GM04504 (cell line): ENCODE measurements around the gene RFX5.
"Not testable (repeated sequence)": the region's sequence is repeated elsewhere in the genome, so short reads cannot be mapped to it uniquely, and the experiment has no call there.

ENCODE experiments used
- DNase-seq: peaks from one replicate; pipeline ENCODE4 v3.0.0-alpha.2; 2012; ENCODE audit warnings: low read depth

Gene RFX5

DNA sequence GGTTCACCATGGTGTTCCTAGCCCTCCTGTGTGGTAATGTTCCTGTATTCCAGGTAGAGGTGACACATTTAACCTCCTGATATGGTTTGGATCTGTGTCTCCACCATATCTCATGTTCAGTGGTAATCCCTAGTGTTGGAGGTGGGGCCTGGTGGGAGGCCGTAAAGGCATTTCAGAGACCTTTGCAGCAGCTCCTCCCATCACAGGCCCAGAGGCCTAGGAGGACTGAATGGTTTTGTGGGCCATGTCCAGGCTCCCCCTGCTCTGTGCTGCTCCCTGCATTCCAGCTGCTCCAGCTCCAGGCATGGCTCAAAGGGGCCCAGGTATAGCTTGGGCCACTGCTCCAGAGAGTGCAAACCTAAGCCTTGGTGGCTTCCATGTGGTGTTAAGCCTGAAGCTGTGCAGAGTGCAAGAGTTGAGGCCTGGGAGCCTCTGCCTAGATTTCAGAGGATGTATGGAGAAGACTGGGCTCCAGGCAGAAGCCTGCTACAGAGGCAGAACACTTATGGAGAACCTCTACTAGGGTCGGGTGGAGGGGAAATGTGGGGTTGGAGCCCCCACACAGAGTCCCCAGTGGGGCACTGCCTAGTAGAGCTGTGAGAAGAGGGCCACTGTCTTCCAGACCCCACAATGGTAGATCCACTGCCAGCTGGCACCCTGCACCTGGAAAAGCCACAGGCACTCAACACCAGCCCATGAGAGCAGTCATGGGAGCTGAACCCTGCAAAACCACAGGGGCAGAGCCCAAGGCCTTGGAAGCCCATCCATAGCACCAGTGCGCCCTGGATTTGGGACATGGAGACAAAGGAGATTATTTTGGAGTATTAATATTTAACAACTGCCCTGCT lies 15.5 kb upstream of the RFX5 start:
- no peak for DNase-seq

DNA sequence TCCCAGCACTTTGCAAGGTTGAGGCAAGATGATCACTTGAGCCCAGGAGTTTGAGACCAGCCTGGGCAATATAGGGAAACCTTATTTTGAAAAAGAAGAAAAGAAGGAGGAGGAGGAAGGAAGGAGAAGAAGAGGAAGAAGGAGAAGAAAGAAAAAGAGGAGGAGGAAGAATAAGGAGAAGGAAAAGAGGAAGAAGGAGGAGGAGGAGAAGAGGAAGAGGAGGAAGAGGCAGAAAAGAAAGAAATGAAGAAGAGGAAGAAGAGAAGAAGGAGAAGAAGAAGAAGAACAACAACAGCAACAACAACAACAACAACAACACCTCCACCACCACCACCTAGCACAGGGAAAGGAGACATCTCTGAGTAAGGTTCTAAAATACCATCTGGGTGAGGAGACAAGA lies 14.8 kb upstream of the RFX5 start:
- no peak for DNase-seq

DNA sequence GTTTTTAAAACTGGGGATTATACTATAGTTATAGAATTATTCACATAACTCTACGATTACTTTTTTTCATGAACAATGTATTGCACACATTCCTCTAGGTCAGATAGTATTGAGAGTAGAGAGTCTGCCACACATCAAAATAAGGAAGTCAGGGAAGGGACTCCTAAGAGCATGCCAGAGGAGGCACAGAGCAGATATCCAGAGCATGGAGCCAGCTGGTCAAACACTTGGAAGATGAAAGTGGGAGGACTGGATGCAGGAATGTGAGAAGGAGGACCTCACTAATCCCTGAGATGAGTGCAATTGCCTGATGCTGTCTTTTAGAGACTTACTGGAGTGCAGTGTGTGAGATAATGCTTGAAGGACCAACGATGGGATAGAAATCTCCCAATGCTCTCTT lies 9.6 kb upstream of the RFX5 start:
- no peak for DNase-seq

DNA sequence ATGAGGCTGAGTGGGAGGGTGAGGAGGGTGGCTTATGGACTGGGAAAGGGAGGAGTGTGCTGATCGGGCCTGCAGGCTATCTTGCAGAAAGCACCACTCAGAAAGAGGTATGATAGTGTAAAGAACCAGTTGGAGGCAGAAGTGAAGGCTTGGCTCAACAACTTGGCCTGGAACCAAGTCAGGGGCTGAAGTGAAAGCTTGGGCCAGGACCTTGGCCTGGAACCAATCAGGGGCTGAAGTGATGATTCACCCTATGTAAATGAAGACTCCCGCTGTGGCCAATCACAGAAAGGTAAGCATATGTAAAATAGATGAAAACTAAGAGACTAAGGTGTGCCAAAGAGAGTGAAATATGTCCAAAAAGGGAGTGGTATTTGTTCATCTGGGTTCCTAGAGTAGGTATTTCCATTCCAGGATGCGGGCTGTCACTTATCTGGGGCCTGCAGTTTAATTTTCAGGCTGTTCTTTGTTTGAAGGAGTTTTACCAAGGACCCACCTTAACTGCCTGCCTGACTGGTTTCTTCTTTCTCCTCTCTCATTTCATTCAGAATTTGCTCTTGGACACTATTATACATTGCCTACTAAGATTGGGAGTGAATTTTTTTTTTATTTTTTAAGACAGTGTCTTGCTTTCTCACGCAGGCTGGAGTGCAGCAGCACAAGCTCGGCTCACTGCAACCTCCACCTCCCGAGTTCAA lies 5.1 kb upstream of the RFX5 start:
- DNase-seq, result no peak

DNA sequence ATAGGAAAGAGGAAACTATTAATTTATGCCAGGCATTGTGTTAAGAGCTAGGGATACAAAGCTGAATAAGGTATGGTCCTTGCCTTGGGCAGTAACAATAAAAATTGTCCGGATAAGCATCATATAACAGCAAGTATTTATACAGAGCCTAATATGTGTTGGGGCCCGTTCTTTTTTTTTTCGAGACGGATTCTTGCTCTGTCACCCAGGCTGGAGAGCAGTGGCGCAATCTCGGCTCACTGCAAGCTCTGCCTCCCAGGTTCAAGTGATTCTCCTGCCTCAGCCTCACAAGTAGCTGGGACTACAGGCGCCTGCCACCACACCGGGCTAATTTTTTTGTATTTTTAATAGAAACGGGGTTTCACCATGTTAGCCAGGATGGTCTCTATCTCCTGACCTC lies 3.3 kb upstream of the RFX5 start:
- not testable (repeated sequence) for DNase-seq

DNA sequence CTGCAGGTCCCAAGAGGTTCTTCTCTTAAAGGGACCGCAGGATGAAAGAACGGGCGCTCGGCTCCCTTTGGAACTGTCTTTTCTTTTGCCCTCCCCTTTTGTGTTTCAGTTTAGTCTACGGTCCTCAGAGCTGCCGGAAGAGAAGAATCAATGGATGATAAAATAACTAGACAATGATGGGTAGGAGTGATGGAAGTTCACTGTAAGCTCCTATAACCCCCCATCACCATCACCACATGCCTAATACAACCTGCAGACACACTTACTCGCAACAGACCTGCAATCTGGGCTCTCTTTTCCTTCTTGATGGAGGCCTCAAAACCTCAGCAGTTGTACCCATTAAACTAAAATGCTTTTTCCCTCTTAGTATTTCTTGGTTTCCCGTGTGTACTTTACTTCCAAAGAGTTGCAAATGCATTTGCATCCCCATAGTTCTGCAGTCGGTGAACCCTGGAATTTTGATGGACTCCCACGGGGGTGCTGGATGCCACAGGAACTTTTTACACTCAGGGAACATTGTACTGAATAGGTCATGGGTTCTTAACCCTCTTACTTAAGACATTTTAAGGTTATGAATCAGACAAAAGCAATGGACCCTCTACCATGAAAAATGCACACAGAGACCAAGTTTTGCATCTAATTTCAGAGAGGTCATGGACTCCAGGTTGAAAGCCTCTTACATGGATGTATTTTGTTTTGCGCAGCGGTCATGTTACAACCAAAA lies 633 bp upstream of the RFX5 start:
- DNase-seq, result no peak

DNA sequence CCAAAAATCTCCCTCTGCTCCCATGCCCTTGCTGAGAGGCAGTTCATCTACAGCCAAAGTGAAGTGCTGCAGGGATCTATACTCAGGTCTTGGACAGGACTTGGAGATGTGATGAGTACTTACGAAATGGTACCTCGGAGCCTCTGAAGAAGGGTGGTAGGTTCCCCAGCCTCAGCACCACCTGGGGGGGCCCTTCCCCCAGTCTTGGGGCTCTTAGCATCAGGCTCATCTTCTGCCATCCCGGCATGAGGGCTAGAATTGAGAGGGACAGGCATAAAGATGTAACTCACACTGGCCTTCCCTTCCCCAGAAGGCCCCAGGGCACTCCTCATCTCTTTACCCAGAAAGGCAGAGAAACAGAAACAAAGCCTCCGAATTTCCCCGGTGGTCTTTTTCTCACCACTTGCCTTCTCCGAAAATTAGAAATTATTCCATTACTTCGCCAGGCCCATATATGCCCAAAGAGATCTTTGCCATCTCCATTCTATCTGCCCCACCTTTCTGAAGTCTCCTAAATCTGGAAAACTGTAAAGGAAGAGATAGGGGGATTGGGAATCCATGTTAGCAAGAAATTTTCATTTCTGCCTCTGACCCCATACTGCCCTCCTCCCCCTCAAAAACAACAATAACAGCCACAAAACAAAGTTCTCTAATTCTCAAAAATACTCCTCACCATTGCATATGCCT lies 827 bp downstream of the RFX5 start:
- DNase-seq, result no peak

DNA sequence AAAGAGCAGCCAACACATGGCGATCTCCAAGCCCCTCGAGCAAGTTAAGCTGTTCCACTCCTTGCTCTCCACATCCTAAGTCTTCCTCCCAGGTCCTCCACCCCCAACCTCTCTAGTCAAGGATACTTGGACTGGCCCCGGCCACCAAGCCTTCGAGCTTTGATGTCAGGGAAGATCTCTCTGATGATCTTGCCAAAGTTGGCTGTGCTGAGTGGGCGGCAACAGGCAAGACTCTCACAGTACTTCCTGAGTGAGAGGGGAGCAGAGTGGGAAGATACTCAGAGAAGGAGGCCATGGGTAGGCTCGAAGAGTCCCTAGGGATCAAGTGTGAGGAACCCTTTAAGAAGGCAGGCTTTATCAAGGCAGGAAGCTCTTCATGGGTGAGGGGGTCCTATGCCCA lies 2.8 kb downstream of the RFX5 start:
- no peak for DNase-seq

DNA sequence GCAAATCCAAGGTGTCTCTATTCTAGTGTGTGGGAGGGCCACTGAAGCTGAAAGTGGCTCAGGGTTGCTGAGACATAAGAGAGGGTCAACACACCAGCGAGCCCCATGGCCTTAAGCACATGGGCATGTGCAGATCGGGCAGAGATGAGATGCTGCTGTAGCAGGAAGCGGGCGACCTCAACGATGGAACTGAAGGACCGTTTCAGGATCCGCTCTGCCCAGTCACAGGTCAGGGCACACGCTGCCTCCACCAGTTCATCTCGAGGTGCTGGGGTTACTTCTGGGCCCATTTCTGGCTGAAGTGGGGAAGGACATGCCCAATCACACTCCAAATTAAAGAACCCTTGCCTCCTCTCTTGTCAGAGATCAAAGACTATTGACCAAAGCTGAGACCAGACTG lies 3.5 kb downstream of the RFX5 start:
- no peak for DNase-seq

DNA sequence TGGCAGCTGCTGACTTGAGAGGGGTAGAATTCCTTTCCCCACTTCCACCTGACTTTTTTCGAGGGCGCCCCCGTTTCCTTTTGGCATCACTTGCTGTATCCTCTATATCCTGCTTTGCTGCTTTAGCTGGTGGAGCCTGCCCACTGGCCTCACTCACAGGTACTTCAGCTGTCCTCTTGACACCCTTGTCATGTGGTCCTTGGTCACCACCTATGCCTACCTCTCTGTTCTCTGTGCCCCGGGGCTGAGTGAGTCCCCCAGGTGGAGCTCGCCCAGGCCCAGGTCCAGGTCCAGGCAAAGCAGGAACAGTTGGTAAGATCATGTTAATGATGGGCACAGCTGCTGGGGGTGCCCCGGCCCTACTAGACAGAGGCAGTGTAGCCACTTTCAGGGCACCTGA lies 4.5 kb downstream of the RFX5 start:
- no peak for DNase-seq

DNA sequence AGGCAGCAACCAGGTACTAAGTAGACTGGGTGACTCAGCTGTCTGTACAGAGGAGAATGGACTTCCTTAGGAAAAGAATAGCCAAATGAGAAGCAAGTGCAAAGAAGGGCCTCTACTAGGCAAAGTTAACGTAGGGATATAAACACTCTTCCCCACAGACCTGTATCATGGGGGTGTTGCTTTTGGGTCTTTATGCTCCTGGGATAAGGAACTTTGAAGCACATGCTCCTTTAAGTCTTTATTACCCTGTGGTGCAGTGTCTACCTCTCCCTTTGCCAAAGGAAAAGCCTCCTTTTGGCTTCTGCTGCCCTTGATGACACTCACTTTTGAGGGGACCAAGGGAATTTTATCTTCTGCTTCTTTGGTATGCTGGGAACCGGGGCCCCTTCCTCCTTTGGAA lies 5.0 kb downstream of the RFX5 start:
- no peak for DNase-seq

DNA sequence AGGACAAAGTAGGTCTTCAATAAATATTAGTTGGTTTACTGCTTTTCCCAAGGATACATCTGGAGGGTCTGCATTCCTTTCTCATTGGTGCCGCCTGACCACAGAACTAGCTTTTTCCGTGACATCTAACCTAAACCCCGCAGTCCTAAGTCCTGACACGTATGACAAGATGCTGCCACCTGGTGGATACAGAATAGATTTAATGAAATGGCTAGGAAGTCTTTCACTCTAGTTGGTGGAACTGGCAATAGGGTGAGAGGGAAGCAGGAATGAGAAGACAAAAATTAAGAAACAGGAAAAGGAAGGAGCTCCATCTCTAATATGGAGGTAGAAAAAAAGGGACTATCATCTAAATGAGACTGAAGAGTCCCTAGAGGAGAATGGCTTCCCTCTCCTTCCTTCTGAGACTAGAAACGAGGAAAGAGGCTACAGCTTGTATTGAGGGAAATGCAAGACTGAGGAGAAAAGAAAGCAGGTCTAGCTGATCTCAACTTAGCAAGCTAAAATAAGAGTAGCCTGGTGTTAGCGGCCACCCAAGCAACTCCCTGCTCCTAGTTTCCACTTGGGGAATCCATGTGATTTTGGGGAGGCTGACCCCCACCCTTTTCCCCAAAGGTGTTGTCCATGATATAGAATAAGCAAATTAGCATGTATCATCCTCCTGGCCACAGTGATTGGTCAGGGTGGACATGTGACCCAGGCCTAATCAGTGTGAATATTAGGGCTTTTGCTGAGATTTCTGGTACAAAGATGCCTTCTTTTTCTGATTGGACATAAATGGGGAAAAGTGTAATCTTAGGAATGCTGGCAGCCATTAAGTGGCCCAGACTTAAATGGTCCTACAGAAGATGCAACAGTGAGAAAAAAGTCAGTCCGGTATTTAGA lies 5.9 kb downstream of the RFX5 start:
- DNase-seq, result peak; percentile 56

DNA sequence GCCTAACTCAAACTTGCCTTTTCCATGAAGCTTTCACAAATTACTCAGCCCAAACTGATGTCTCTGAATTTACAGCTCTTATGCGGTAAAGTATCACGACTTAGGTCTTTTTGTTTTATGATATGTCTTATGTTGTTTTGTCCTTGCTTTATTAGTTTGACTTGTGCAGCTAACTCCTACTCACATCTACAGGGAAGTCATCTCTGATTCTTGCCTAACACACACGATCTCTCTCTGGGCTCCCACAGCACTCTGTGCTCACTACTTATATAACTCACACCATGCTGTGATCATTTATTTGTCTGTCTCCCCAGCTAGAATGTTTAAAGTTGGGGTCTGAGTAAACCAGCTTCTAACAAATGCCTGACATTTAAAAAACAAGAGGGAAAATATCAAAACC lies 10.5 kb downstream of the RFX5 start:
- DNase-seq, result no peak

DNA sequence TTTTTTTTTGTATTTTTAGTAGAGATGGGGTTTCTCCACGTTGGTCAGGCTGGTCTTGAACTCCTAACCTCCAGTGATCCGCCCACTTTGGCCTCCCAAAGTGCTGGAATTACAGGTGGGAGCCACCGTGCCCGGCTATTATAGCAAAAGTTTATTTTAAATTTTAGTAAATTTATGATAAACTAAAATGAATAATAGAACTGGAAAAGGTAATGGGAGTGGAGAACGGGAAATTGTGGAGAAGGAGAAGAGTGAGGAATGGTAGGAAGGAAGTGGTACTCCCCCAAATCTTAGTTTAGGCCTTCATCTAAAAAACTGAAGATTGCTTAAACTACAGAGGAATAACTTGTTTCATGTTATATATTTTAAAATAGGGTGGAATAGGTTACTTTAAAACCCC lies 12.2 kb downstream of the RFX5 start:
- no peak for DNase-seq

DNA sequence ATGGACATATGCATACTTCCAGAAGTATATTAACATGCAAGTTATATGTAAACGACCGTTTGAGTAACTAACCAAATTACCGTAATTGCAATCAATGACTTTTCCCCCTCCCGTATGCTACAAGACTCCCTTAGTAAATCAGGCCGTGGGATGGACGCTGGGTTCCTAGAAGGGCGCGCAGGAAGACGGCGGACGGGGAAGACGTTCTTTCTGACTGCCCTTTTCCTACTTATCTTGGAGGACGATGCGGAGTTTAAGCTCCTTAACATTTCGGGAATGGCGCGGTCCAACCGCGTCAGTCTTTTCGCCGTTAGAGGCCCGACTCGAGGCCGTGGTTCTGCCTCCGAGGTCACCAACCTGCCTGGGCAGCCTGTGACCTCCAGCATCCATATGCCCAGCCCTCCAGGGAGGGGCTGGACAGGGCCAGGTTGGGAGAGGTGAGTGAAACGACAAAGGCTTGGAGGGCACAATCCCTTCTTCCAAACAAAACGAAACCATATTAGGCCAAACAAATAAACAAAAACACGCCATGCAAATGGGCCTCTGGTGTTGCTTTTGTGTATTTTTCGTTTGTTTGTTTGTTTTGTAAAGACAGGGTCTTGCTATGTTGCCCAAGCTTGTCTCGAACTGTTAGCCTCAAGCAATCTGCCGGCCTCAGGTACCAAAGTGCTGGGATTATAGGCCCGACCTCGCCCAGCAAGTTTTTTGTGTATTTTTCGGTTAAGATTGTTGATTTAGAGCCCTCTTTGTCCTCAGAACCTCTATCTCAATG lies 19.0 kb downstream of the RFX5 start:
- no peak for DNase-seq

DNA sequence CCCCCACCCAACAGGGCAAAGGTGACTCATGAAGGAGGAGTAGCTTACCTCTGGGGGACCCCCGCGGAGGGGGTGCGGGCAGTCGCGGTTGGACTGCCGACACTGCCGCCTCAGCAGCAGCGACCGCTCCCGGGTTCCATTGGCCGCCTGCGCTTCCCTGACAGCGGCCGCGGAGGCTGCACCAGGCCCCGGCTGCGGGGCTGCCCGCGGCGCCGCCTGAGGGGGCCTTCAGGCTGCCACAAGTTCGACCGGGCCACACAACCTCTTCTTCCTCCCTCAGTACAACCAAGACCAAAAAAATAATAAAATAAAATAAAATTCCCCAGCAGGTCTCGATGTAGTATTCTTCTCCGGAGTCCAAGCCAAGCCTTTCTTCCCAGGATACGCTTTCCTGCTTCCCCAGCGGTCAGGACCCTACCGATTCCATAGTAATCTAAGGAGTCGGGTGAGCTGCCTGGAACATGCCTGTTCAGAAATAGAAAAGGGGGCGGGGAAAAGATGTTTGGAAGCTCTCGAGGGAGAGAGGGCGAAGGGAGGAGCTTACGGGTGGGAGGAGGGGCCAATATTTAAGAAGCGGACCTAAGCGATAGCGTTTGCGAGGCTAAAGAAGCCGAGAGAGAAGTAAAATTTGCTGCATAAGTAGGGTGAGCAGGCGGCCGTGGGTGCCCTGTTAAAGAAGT lies 19.7 kb downstream of the RFX5 start, which contains the start of gene PI4KB:
Gene PI4KB (minus strand): TSS at position 194 of the 680 bp plus-strand sequence. CDS start 10,935 bp downstream, outside the sequence.
- DNase-seq, result peak; percentile 96

DNA sequence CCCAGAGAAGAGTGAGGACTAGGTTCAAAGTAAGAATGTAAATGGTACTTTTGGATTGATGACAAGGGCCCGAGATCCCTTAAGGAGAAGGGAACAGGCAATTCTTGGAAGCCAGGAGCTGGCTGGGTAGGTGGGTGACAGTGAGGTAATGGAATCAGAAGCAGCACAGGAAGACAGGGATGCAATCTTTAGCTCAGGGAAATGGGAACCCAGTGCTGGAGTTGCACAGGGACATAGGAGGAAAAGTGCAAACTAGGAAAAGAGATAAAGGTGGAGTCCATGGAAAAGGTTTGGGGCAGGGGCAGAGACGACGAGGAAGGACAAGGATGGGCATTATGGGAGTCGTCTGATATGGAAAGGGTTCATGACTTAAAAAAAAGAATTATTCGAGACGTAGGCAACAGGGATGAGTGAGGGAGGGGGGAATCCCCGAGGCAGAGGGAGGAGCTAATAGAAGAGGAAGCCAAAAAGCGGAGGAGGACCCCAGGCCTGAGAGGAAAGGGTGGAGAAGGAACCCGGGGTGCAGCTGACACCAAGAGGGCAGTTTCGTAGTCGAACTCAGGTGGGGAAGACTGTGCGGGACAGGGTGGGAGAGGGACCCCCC lies 20.3 kb downstream of the RFX5 start:
- no peak for DNase-seq

DNA sequence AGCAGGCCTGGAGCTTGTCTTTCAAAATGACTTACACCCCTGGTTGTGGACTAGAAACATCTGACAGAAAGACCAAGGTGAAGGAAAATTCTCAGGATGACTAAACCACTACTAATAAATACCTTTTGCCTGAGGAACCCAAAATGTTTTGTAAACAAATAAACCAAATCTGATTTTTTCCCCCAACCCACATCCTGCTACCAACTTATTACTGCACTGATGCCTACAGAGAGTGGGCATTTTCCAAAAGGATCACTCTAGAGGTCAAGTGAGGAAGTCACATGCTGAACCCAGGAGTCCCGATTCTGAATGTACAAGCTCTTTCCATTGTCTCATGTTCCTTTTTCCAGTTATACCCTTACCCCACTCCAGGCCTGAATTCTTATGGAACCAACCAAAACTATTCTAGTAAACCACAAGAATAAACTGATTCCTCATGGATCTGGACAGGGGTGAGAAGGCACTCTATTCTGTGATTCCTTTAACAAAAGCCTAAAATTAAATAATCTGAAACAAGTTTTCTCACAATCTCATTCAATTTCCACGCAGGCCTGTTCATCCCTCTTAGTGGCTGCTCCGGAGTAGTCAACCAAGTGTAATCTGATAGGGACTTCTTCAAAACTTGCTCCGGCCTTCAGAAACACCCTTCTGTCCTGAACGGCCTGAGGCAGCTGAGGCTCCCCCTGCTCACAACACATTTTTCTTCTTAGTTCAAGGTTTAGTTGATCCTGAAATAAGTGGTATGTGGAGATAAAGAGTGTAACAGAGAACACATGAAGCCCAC lies 21.2 kb downstream of the RFX5 start:
- no peak for DNase-seq

DNA sequence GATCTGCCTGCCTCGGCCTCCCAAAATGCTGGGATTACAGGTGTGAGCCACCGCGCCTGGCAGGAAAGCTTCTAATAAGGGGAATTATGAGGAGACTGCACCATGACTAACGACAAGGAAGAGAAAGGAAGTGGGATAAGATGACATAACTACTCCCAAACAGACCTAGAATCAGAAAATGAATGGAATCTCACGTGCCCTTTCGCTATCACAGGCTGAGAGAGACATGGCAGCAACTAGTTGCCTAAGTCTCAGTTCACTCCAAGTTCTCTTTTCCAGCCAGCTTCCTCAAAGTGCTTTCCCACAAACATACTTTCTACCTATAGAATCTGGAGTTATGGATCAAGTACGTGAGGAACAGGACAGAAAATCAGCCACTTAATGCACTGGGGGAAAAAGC lies 21.8 kb downstream of the RFX5 start:
- no peak for DNase-seq
